Suppressor macrophage treated with lipopolysaccharide for 1 hour (primary cell): ENCODE measurements around the gene IFNAR2.
A peak's percentile ranks its signal among the peaks of the same experiment; 100 is the strongest.
"Not testable (repeated sequence)": the region's sequence is repeated elsewhere in the genome, so short reads cannot be mapped to it uniquely, and the experiment has no call there.

Experiments
- DNase-seq, 3 donors: peaks; one replicate each; pipeline ENCODE4 v3.0.0-alpha.2; 2020 to 2022

The IFNAR2 gene

DNA sequence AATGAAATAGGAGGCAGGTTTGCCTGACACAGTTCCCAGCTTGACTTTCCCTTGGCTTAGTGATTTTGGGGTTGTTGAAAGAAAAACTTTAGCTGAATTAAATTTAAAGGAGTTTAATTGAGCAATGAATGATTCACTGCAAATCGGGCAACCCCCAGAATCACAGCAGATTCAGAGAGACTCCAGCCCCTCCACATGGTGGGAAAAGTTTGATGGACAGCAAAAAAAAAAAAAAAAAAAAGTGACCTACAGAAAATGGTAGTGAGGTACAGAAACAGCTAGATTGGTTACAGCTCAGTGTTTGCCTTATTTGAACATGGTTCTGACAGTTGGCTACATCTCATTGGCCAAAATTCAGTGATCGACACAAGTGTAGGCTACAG lies 12.6 kb upstream of the IFNAR2 start:
- DNase-seq, result peak in 2 of 3 donors; percentile 56 to 66

GRCh38 chr21:33219300-33219699 lies 10.4 kb upstream of the IFNAR2 start:
- no peak for DNase-seq

GRCh38 chr21:33219954-33220353 lies 9.8 kb upstream of the IFNAR2 start:
- DNase-seq, result no peak

- DNase-seq, result not testable (repeated sequence)
Measured at GRCh38 chr21:33225376-33225775, 4.4 kb upstream of the IFNAR2 start.

DNA sequence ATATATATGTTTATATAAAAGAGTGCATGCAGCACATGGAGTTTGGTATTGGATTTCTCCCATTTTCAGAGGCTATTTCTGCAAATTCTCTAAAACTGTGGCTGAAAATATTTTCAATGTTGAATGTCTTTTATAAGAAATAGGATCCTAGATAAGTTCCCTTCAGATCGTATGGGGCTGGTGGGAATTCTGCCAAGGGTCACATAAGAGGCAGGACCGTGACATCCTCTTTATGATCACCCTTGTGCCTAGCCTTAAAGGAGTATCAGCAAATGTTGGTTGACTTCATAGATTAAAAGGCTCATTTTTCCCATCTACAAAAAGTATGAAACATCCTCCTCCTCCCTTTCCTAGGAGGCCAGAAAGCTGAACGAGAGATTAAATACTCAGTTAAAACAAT lies 1.3 kb upstream of the IFNAR2 start:
- DNase-seq, result peak in 1 of 3 donors; percentile 49

- no peak for DNase-seq
Measured at GRCh38 chr21:33229099-33229783, 497 bp upstream of the IFNAR2 start.

DNA sequence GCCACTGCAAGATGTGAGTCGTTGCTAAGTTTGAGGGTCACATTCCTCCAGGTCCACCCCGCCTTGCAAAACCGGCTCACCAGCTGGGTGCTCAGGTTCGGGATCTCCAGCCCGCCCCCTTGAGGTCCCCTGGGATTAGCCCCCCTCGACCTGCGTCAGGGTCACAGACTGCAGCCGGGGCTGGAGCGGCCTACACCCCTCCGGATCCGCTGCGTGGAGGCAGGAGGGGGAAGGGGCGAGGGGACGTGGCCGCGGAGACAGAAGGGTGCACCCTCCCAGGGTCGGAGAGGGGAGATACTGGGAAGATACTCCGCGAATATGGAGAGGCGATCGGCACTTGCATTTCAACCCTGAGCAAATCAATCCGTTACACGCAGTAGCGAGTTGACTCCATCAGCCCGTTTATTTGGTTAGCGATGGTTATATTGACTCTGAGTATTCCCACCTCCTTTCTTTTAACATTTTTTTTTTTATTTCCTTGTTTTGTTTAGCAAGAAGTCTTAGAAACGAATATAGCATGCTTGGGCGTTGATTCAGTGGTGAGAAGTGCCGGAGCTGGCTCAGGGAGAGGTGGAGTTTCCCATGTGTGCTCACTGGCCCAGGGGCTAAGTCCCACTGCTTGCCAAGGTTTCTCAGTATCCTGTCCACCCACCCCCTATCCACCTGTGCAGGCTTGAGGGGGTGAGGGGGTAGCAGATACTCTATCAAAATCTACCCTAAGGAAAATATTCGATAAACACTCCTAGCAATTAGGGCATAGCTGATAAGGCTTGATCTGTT lies 997 bp downstream of the IFNAR2 start:
- peak; percentile 80 to 82 (median 82) for DNase-seq

DNA sequence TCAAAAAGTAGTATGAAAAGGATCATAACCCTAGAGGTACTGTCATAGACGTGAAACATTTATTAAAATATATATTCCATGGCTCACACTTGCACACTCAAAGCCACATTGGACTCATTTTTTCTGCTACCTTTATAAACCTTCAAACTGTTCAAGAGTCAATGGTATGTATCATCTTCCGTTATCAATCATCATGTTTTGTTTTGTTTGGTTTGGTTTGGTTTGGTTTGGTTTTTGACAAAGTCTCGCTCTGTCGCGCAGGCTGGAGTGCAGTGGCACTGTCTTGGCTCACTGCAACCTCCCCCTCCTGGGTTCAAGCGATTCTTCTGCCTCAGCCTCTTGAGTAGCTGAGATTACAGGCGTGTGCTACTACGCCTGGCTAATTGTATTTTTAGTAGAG lies 1.8 kb downstream of the IFNAR2 start:
- no peak for DNase-seq

DNA sequence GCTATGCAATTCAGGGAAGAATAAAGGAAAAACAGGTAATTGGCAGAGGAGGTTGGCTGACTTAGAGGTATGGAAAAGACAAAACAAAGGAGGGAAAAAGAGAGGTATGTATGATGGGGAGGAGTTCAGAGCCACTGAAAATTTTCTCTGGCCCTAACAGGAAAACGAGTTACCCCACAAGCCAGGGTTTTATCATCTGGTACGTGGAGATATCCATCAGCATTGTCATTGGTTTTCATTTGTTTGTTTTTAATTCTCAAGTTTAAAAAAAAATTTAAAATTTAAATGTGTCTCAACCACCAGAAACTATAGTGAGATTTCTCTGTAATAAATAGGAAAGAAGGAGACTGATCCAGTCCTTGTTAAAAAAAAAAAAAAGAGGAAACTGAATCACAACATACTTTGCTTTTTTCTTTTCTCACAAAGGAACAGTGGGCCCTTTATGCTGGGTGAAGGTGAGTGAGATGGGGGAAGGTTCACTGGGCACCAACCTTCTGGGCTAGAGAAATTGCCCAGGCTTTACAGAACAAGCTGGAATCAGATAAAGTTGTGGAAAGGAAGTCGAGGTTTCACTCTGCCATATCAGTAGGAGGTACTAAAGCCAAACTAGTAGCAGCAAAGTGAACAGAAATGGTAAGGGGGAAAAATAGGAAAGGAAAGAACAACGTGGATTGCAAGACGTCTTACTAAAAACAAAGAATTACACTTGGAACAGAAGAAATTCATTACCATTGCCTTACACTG lies 2.7 kb downstream of the IFNAR2 start:
- peak in 1 of 3 donors; percentile 41 for DNase-seq

DNA sequence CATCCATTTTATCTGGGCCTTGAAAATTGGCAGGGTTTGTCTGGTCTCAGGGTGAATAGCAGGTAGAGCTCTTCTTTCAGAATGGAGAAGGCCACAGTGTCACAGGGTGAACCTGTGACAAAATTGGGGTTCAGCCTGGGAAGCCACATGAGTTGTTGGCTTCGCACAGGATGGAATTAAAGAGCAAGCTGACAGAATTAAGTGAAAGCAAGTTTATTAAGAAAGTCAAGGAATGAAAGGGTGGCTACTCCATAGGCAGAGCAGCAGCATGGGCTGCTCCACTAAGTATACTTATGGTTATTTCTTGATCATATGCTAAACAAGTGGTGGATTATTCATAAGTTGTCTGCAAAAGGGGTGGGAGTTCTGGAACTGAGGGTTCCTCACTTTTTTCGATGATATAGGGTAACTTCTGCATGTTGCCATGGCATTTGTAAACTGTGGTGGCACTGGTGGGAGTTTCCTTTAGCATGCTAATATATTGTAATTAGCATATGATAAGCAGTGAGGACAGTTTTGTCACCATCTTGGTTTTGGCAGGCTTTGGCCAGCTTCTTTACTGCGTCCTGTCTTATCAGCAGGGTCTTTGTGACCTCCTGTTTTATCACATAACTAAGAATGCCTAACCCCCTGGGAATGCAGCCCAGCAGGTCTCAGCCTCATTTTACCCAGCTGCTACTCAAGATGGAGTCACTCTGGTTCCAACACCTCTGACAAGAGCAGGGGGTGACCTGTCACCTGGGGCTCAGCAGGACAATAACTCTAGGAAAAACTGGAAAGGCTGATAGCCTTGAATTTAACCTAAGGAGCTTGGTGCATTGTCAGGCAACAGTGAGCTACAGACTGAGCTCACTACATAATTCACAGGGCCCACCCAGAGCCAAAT lies 5.1 kb downstream of the IFNAR2 start:
- peak; percentile 36 to 68 (median 62) for DNase-seq

DNA sequence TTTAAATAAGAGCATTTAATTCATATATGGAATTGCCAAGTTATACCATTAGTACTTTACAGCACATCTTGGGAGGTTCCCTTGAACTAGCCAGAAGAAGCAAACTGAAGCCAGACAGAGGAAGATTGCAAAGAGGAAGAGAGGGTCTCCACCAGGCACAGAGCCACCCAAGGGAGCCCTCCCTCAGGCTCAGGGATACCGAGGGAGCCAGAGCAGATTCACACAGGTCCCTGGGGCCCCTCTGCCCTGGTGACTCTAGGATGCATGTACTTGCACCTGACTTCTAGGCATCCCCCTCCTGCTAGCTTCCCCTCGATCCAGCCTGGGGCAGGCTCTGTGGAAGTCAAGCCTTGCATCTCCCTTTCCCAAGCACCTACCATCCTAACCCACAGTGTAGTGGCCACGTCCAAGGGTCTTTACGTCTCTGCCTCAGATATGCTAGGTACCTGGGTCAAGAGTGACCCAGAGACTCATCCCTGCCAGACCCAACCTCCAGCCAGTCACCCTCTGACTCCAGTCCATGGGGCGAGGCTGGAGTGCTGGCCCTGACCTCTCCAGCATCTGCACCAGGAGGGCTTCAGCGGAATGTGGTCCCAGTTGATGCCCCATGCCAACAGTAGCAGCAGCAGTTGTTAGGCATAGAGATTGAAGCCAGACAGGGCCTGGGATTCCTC lies 6.4 kb downstream of the IFNAR2 start:
- no peak for DNase-seq

GRCh38 chr21:33236766-33237165 lies 7.0 kb downstream of the IFNAR2 start:
- no peak for DNase-seq

DNA sequence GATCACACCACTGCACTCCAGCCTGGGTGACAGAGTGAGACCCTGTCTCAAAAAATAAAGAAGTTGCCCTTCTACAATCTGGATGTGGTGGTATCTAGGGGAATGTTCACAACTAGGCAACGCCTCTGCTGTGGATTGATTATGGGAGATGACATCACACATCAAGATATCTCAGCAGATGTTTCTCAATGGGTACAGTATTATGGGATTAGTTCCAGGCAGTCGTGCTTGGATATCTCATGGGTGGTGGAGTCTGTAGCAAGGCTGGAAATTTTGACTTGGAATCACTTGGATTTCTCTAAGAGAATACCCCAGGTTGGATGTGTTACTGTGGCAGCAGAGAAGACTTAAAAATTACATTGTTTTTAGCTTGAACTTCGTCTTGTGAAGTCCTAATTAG lies 7.7 kb downstream of the IFNAR2 start:
- DNase-seq, result peak; percentile 44 to 69 (median 54)

- DNase-seq, result peak; percentile 43 to 71 (median 66)
Measured at GRCh38 chr21:33238146-33238545, 8.4 kb downstream of the IFNAR2 start.

DNA sequence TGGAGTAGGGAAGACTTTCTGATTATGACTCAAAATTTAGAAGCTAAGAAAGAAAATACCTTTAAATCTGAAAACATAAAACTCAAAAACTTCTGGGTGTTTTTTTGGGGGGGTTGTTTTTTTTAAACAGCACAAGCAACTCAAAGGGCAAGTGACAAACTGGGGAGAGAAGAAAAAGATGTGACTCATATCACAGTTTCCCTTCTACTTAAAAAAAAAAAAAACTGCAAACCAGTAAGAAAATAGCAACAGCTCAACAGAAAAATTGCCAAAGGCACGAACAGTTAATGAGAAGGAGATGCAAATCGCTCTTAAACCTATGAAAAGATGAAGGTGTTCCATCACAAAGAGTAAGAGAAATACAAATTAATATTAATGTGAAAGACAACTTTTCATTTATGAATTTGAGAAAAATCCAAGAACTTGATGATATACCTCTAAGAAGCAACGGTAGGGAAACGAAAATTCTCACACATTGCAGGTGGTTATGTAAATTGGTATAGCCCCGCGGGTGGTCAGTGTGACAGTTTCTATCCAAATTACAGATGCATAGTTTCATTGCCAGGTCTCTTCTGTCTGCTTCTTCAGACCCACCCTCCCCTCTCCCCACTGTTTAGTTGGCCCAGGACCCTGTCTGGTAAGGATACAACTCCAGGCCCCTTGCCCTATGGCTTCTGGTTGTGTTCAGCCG lies 9.0 kb downstream of the IFNAR2 start:
- peak; percentile 55 to 87 (median 85) for DNase-seq

- DNase-seq, result not testable (repeated sequence)
Measured at GRCh38 chr21:33239559-33240127, 9.9 kb downstream of the IFNAR2 start.

- DNase-seq, result no peak
Measured at GRCh38 chr21:33240404-33240803, 10.7 kb downstream of the IFNAR2 start.

DNA sequence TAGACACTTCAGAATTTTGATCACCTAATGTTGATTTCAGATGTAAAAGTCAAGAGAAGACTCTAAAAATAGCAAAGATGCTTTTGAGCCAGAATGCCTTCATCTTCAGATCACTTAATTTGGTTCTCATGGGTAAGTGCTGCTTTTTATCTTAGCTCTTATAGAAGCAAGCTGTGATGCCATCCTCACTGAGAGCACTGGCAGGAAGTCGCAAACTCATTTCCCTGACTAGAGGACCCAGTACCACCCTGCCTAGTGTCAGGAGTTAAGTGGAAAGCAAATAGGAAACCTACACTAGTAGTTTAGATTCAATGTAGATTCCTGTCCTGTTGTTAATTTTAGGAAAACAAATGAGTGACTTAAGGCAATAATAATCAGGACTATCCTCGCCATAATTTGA lies 12.1 kb downstream of the IFNAR2 start:
- DNase-seq, result no peak

- not testable (repeated sequence) for DNase-seq
Measured at GRCh38 chr21:33242846-33243245, 13.1 kb downstream of the IFNAR2 start.

DNA sequence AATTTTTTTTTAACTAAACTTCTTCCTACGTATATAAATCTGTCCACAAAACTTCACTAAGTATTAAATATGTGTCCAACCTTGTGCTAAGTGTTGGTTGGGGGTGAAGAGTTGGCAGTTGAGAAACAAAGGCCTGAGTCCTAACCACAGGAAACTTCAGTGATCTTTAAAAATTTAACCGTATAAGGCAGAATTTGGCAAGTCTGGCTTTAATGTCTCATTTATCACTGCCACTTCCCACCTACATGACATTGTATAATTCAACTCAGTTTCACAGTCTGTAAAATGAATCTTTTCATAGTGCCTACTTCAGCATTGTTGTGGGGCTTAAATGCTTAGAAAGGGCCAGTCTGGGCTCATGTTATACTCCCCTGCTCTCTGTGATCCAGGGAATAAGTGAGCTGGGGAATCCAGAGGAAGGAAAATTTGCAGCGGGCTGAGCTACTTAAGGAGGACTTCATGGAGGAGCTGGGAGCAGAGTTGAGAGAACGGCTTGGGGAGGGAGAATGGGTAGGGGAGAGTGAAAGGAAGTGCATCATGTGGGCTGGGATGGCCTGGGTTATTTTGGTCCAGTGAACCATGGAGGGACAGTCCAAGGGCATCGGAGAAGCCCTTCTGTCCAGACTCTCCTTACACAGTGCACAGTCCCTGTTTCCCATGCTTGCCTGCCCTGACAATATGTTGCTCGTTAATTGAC lies 14.5 kb downstream of the IFNAR2 start:
- peak in 1 of 3 donors; percentile 53 for DNase-seq
